PC-9 (cell line): ENCODE results near the gene PTPN18. TPM values are rescaled to one million over a fixed set of nuclear protein-coding genes. Genes with fewer than 3 reads are reported as not detected.
A peak's percentile ranks its signal among the peaks of the same experiment; 100 is the strongest.

Experiments used
- BruUV-seq: library from RNA; stranded (reverse); fragments of 400-500 nt; replicated peaks from 2 replicates; lab custom pipeline; 2021; lab: Mats Ljungman, UMichigan
- CTCF ChIA-PET: fragments of 300-600 bp; sonication (Branson Sonifier 250); formaldehyde crosslinking; loops from one replicate; lab custom pipeline; 2022; ENCODE audit warnings: antibody characterized with exemption; lab: Charles Lee
- POLR2A ChIA-PET: fragments of 300-600 bp; sonication (Branson Sonifier 250); formaldehyde crosslinking; loops from one replicate; lab custom pipeline; 2022; ENCODE audit warnings: antibody characterized with exemption; ENCODE audit not compliant: unreplicated experiment; lab: Charles Lee
- DNase-seq, 2 experiments: peaks; one replicate each; pipeline versions ENCODE4 v3.0.0 to v3.0.0-alpha.2; 2015 to 2022; ENCODE audit warnings: mixed read lengths in 1 of 2
- H2AFZ ChIP-seq: fragments of 200-600 bp; sonication (generic); 2 replicates; pipeline ENCODE4 v1.8.1; 2017; ENCODE audit warnings: antibody characterized with exemption
- H3F3A ChIP-seq: fragments of 200-600 bp; sonication (generic); 2 replicates; pipeline ENCODE4 v1.8.1; 2017; ENCODE audit warnings: antibody characterized with exemption, mild to moderate bottlenecking, low read depth; ENCODE audit not compliant: insufficient read depth
- H3K27ac ChIP-seq: fragments of 200-600 bp; sonication (generic); 2 replicates; pipeline ENCODE4 v1.6.1; 2016; ENCODE audit warnings: mixed run types
- H3K27me3 ChIP-seq: fragments of 200-600 bp; sonication (generic); 2 replicates; pipeline ENCODE4 v1.6.1; 2016; ENCODE audit warnings: low read depth, mixed run types; ENCODE audit not compliant: insufficient read depth
- H3K36me3 ChIP-seq: fragments of 200-600 bp; sonication (generic); 2 replicates; pipeline ENCODE4 v1.6.1; 2016; ENCODE audit warnings: low read depth, mixed run types
- H3K4me1 ChIP-seq: fragments of 200-600 bp; sonication (generic); replicated peaks from 2 replicates; pipeline ENCODE4 v1.6.1; 2016; ENCODE audit warnings: mixed run types; ENCODE audit not compliant: insufficient read depth
- H3K4me2 ChIP-seq: fragments of 200-600 bp; sonication (generic); 2 replicates; pipeline ENCODE4 v1.6.1; 2017; ENCODE audit warnings: mixed run types
- H3K4me3 ChIP-seq: fragments of 200-600 bp; sonication (generic); 2 replicates; pipeline ENCODE4 v1.6.1; 2016; ENCODE audit warnings: mixed run types
- H3K79me2 ChIP-seq: fragments of 200-600 bp; sonication (generic); 2 replicates; pipeline ENCODE4 v1.6.1; 2017; ENCODE audit warnings: low read depth, mixed run types
- H3K9me2 ChIP-seq: fragments of 200-600 bp; sonication (generic); 2 replicates; pipeline ENCODE4 v1.8.1; 2017; ENCODE audit warnings: mild to moderate bottlenecking; ENCODE audit not compliant: insufficient read depth
- H3K9me3 ChIP-seq: fragments of 200-600 bp; sonication (generic); 2 replicates; pipeline ENCODE4 v1.8.1; 2016; ENCODE audit warnings: low read depth; ENCODE audit not compliant: insufficient read depth
- H4K20me1 ChIP-seq: fragments of 200-600 bp; sonication (generic); 2 replicates; pipeline ENCODE4 v1.8.1; 2017; ENCODE audit not compliant: insufficient read depth
- CTCF ChIP-seq: fragments of 200-600 bp; sonication (generic); conservative IDR thresholded peaks from 2 replicates; pipeline ENCODE4 v1.6.1; 2017; ENCODE audit warnings: mixed run types, antibody characterized with exemption, mild to moderate bottlenecking, moderate library complexity
- EZH2 ChIP-seq: fragments of 200-600 bp; sonication (generic); IDR thresholded peaks from 2 replicates; pipeline ENCODE4 v1.8.0; 2017; ENCODE audit warnings: antibody characterized with exemption, low read depth
- intact Hi-C: fragments of 100-400 bp; cut with micrococcal nuclease; formaldehyde crosslinking; loops from one replicate; pipeline ENCODE4 v1.10.0; 2022; ENCODE audit not compliant: unreplicated experiment
- total RNA-seq: library from RNA; stranded (reverse); gene quantifications from 2 replicates; pipeline ENCODE4 v1.2.3, GENCODE V29; 2021

PTPN18 gene
- total RNA-seq, 1 experiment from 2014 or later: 55.9 TPM

- no TSS peak for BruUV-seq
- H3K9me3 ChIP-seq: no peaks in the 10 kb centered on the region
- no peaks in the 10 kb centered on the region for H3K36me3 ChIP-seq
- ChIA-PET POLR2A (no interaction called here), CTCF (no interaction called here)
- no peak overlapping the region for H2AFZ ChIP-seq
- intact Hi-C loops: no loop called here
- H3K27me3 ChIP-seq: no peaks in the 10 kb centered on the region
- H3K4me3 ChIP-seq: no peak overlapping the region
- no peak for DNase-seq
- H3K4me1 ChIP-seq: peaks cover 16% of the 10 kb centered on the region
- H3K4me2 ChIP-seq: peak overlapping the region; percentile 90; the same call in 1 of the 2 replicates
- no peaks in the 10 kb centered on the region for H4K20me1 ChIP-seq
- no peak overlapping the region for H3K27ac ChIP-seq
- H3K79me2 ChIP-seq: 0 out of 2 replicates have a peak, but pooled peaks cover 7% of the 10 kb centered on the region
- H3K9me2 ChIP-seq: no peaks in the 10 kb centered on the region
- H3F3A ChIP-seq: peaks cover 15% of the 10 kb centered on the region; the same call in 1 of the 2 replicates
- no peak for TF ChIP-seq CTCF
- TF ChIP-seq EZH2: no peak
These were observed 1.8 kb upstream of the PTPN18 start for GRCh38 chr2:130354139-130354428.

DNA sequence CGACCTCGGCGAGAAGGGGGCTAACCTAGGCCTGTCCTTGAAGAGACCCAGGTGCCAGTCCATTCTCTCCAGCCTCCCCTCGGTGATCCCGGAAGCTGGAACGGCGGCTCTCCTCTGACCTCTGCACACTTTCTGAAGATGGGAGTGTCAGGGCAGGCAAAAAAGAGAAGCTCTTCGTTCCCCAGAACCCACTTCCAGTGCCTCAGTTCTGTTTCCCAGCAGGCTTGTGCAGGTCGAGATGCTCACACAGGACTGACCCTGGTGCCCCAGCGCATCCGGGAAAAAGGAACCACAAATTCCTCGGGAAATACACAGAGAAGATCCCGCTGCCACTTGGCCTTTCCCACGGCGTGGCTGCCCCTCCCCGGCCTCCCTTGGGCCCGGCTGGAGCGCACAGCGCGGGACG, 681 bp upstream of the PTPN18 start:
- no peak for DNase-seq
- H3K27ac ChIP-seq: no peak overlapping the region
- CTCF ChIA-PET: no interaction called here
- H3K4me3 ChIP-seq: peak overlapping the region; percentile 88
- H3K4me2 ChIP-seq: peak overlapping the region; percentile 90
- intact Hi-C loops: loop anchor here (5.0 kb wide), 1 partner anchor 37 kb away; no protein-coding TSS in a partner anchor
- H3K36me3 ChIP-seq: no peaks in the 10 kb centered on the region
- H2AFZ ChIP-seq: peak overlapping the region; percentile 91
- H3K9me2 ChIP-seq: no peaks in the 10 kb centered on the region
- H3F3A ChIP-seq: peaks cover 11% of the 10 kb centered on the region; the same call in 1 of the 2 replicates
- H3K79me2 ChIP-seq: 0 out of 2 replicates have a peak, but pooled peaks cover 7% of the 10 kb centered on the region
- no peaks in the 10 kb centered on the region for H4K20me1 ChIP-seq
- POLR2A ChIA-PET: interaction anchor here (0.7 kb wide), 1 partner anchor 13 kb away, joined by 3 read pairs; the partner anchor contains the start of gene IMP4
- no peaks in the 10 kb centered on the region for H3K9me3 ChIP-seq
- TF ChIP-seq CTCF (no peak), EZH2 (no peak)
- H3K4me1 ChIP-seq: peaks cover 16% of the 10 kb centered on the region
- BruUV-seq: TSS peak; percentile 77
- no peaks in the 10 kb centered on the region for H3K27me3 ChIP-seq

- no peaks in the 10 kb centered on the region for H3K9me2 ChIP-seq
- CTCF ChIA-PET: no interaction called here
- H3K4me3 ChIP-seq: no peak overlapping the region
- peaks cover 16% of the 10 kb centered on the region for H3K4me1 ChIP-seq
- no peaks in the 10 kb centered on the region for H4K20me1 ChIP-seq
- H3K9me3 ChIP-seq: no peaks in the 10 kb centered on the region
- intact Hi-C loops: loop anchor here (5.0 kb wide), 1 partner anchor 34 kb away; no protein-coding TSS in a partner anchor
- H2AFZ ChIP-seq: no peak overlapping the region
- no peak overlapping the region for H3K27ac ChIP-seq
- TF ChIP-seq EZH2: no peak
- TF ChIP-seq CTCF: no peak
- POLR2A ChIA-PET: no interaction called here
- H3K27me3 ChIP-seq: no peaks in the 10 kb centered on the region
- no peak for DNase-seq
- 0 out of 2 replicates have a peak, but pooled peaks cover 7% of the 10 kb centered on the region for H3K79me2 ChIP-seq
- no peak overlapping the region for H3K4me2 ChIP-seq
- no peaks in the 10 kb centered on the region for H3F3A ChIP-seq
- H3K36me3 ChIP-seq: no peaks in the 10 kb centered on the region
- BruUV-seq: no TSS peak
These were observed 2.0 kb downstream of the PTPN18 start for GRCh38 chr2:130357864-130358263.
